WTC11 (cell line): Measurements from ENCODE around the gene SH3TC1.

ENCODE experiments used
- CBFB ChIP-seq: sonication (generic); formaldehyde crosslinking; IDR thresholded peaks from 2 replicates; pipeline ENCODE4 v1.8.1; 2022; ENCODE audit warnings: mild to moderate bottlenecking, low read depth, missing genetic modification reagents
- CTCF ChIP-seq: fragments of 200-600 bp; IDR thresholded peaks from 2 replicates; pipeline ENCODE4 v1.8.0; 2022; ENCODE audit warnings: antibody characterized with exemption
- NFE2L1 ChIP-seq: sonication (generic); formaldehyde crosslinking; IDR thresholded peaks from 2 replicates; pipeline ENCODE4 v1.8.1; 2023; ENCODE audit warnings: missing genetic modification reagents
- NFYB ChIP-seq: sonication (generic); formaldehyde crosslinking; conservative IDR thresholded peaks from 2 replicates; pipeline ENCODE4 v1.8.0; 2022; ENCODE audit warnings: low read depth, missing genetic modification reagents
- NR2C2 ChIP-seq: sonication (generic); formaldehyde crosslinking; IDR thresholded peaks from 2 replicates; pipeline ENCODE4 v1.8.0; 2022; ENCODE audit warnings: mild to moderate bottlenecking, missing genetic modification reagents
- NR3C1 ChIP-seq: sonication (generic); formaldehyde crosslinking; conservative IDR thresholded peaks from 2 replicates; pipeline ENCODE4 v1.8.1; 2023; ENCODE audit warnings: low read depth, mild to moderate bottlenecking, missing genetic modification reagents
- PREB ChIP-seq: sonication (generic); formaldehyde crosslinking; IDR thresholded peaks from 2 replicates; pipeline ENCODE4 v1.8.1; 2022; ENCODE audit warnings: mild to moderate bottlenecking, missing genetic modification reagents, moderate library complexity, borderline replicate concordance
- SP1 ChIP-seq: sonication (generic); formaldehyde crosslinking; conservative IDR thresholded peaks from 2 replicates; pipeline ENCODE4 v1.8.1; 2022; ENCODE audit warnings: missing genetic modification reagents
- STAT6 ChIP-seq: sonication (generic); formaldehyde crosslinking; conservative IDR thresholded peaks from 2 replicates; pipeline ENCODE4 v1.8.1; 2023; ENCODE audit warnings: mild to moderate bottlenecking, low read depth, missing genetic modification reagents, moderate library complexity
- ZBTB21 ChIP-seq: sonication (generic); formaldehyde crosslinking; IDR thresholded peaks from 2 replicates; pipeline ENCODE4 v1.8.1; 2023; ENCODE audit warnings: mild to moderate bottlenecking, missing genetic modification reagents, borderline replicate concordance
- ZNF317 ChIP-seq: sonication (generic); formaldehyde crosslinking; IDR thresholded peaks from 2 replicates; pipeline ENCODE4 v1.8.1; 2023; ENCODE audit warnings: low read depth, mild to moderate bottlenecking, moderate library complexity, missing genetic modification reagents, borderline replicate concordance
- TF ChIP-seq, protein P1 (sequence below): fragments of 250-450 bp; sonication (Bioruptor Pico); IDR thresholded peaks from 2 replicates; pipeline ENCODE4 v1.9.0; 2021; ENCODE audit warnings: mild to moderate bottlenecking, borderline replicate concordance
- TF ChIP-seq, protein P2 (sequence below): sonication (generic); formaldehyde crosslinking; IDR thresholded peaks from 2 replicates; pipeline ENCODE4 v1.8.1; 2023; ENCODE audit warnings: mild to moderate bottlenecking, missing genetic modification reagents, moderate library complexity
- TF ChIP-seq, protein P3 (sequence below): sonication (generic); formaldehyde crosslinking; IDR thresholded peaks from 2 replicates; pipeline ENCODE4 v1.8.1; 2022; ENCODE audit warnings: low read depth, missing genetic modification reagents, borderline replicate concordance

GRCh38 chr4:8269535-8270417 lies 70.7 kb downstream of the SH3TC1 start, which contains the start of gene HTRA3:
- TF ChIP-seq CTCF (no peak), ZBTB21 (CRISPR knock-in tag) (no peak), SP1 (peak; percentile 42; the same call in 1 of the 2 replicates), NR3C1 (CRISPR knock-in tag) (no peak), CBFB (CRISPR knock-in tag) (no peak), NFE2L1 (CRISPR knock-in tag) (no peak), NR2C2 (CRISPR knock-in tag) (no peak), STAT6 (CRISPR knock-in tag) (no peak), NFYB (CRISPR knock-in tag) (no peak), PREB (CRISPR knock-in tag) (no peak), ZNF317 (no peak)
- TF ChIP-seq, protein P1, sequence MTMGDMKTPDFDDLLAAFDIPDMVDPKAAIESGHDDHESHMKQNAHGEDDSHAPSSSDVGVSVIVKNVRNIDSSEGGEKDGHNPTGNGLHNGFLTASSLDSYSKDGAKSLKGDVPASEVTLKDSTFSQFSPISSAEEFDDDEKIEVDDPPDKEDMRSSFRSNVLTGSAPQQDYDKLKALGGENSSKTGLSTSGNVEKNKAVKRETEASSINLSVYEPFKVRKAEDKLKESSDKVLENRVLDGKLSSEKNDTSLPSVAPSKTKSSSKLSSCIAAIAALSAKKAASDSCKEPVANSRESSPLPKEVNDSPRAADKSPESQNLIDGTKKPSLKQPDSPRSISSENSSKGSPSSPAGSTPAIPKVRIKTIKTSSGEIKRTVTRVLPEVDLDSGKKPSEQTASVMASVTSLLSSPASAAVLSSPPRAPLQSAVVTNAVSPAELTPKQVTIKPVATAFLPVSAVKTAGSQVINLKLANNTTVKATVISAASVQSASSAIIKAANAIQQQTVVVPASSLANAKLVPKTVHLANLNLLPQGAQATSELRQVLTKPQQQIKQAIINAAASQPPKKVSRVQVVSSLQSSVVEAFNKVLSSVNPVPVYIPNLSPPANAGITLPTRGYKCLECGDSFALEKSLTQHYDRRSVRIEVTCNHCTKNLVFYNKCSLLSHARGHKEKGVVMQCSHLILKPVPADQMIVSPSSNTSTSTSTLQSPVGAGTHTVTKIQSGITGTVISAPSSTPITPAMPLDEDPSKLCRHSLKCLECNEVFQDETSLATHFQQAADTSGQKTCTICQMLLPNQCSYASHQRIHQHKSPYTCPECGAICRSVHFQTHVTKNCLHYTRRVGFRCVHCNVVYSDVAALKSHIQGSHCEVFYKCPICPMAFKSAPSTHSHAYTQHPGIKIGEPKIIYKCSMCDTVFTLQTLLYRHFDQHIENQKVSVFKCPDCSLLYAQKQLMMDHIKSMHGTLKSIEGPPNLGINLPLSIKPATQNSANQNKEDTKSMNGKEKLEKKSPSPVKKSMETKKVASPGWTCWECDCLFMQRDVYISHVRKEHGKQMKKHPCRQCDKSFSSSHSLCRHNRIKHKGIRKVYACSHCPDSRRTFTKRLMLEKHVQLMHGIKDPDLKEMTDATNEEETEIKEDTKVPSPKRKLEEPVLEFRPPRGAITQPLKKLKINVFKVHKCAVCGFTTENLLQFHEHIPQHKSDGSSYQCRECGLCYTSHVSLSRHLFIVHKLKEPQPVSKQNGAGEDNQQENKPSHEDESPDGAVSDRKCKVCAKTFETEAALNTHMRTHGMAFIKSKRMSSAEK (CRISPR knock-in tag): no peak
- TF ChIP-seq, protein P2, sequence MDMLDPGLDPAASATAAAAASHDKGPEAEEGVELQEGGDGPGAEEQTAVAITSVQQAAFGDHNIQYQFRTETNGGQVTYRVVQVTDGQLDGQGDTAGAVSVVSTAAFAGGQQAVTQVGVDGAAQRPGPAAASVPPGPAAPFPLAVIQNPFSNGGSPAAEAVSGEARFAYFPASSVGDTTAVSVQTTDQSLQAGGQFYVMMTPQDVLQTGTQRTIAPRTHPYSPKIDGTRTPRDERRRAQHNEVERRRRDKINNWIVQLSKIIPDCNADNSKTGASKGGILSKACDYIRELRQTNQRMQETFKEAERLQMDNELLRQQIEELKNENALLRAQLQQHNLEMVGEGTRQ: no peak
- TF ChIP-seq, protein P3, sequence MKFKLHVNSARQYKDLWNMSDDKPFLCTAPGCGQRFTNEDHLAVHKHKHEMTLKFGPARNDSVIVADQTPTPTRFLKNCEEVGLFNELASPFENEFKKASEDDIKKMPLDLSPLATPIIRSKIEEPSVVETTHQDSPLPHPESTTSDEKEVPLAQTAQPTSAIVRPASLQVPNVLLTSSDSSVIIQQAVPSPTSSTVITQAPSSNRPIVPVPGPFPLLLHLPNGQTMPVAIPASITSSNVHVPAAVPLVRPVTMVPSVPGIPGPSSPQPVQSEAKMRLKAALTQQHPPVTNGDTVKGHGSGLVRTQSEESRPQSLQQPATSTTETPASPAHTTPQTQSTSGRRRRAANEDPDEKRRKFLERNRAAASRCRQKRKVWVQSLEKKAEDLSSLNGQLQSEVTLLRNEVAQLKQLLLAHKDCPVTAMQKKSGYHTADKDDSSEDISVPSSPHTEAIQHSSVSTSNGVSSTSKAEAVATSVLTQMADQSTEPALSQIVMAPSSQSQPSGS (CRISPR knock-in tag): no peak
